RCC 7860 (cell line): ENCODE measurements around the gene NOS1AP.

Experiments
- DNase-seq: peaks from one replicate; pipeline ENCODE4 v3.0.0-alpha.2; 2015; ENCODE audit warnings: low spot score
- FAIRE-seq: peaks from 2 replicates; lab custom pipeline; 2012; peaks lifted over from hg19 to GRCh38; lab: Jason Lieb, UNC

Gene NOS1AP

GRCh38 chr1:162357681-162358266, 288.3 kb downstream of the NOS1AP start:
- peak; percentile 13 for DNase-seq

GRCh38 chr1:162358928-162359327, 289.4 kb downstream of the NOS1AP start:
- FAIRE-seq (no peak), DNase-seq (no peak)

More at GRCh38 chr1:162357681-162358266, 288.3 kb downstream of the NOS1AP start:
- no peak for FAIRE-seq

GRCh38 chr1:162359523-162360236, 290.2 kb downstream of the NOS1AP start:
- no peak for DNase-seq
- FAIRE-seq = no peak

GRCh38 chr1:162360237-162360873, 290.9 kb downstream of the NOS1AP start:
- DNase-seq (no peak), FAIRE-seq (no peak)

- DNase-seq (no peak), FAIRE-seq (no peak)
Measured at GRCh38 chr1:162360874-162361260, 291.4 kb downstream of the NOS1AP start.

GRCh38 chr1:162361349-162361748, 291.9 kb downstream of the NOS1AP start:
- FAIRE-seq = no peak
- DNase-seq = no peak

GRCh38 chr1:162363823-162364222, 294.3 kb downstream of the NOS1AP start:
- DNase-seq (no peak), FAIRE-seq (no peak)

GRCh38 chr1:162364498-162364897, 295.0 kb downstream of the NOS1AP start:
- DNase-seq (no peak), FAIRE-seq (no peak)

- no peak for DNase-seq
- FAIRE-seq = no peak
Measured at GRCh38 chr1:162365284-162366020, 296.0 kb downstream of the NOS1AP start.

GRCh38 chr1:162366149-162366548, 296.7 kb downstream of the NOS1AP start:
- FAIRE-seq = no peak

GRCh38 chr1:162366671-162367070, 297.2 kb downstream of the NOS1AP start:
- no peak for FAIRE-seq
- no peak for DNase-seq

More at GRCh38 chr1:162366149-162366548, 296.7 kb downstream of the NOS1AP start:
- DNase-seq = no peak

- FAIRE-seq (no peak), DNase-seq (no peak)
Measured at GRCh38 chr1:162367073-162367472, 297.6 kb downstream of the NOS1AP start.

GRCh38 chr1:162367772-162368171, 298.3 kb downstream of the NOS1AP start:
- no peak for FAIRE-seq
- DNase-seq = no peak

- no peak for FAIRE-seq
Measured at GRCh38 chr1:162368451-162368850, 299.0 kb downstream of the NOS1AP start.

GRCh38 chr1:162369571-162369970, 300.1 kb downstream of the NOS1AP start:
- DNase-seq = no peak
- FAIRE-seq = no peak

More at GRCh38 chr1:162368451-162368850, 299.0 kb downstream of the NOS1AP start:
- DNase-seq = no peak

- no peak for FAIRE-seq
- DNase-seq = no peak
Measured at GRCh38 chr1:162370161-162370560, 300.7 kb downstream of the NOS1AP start.

GRCh38 chr1:162370721-162371120, 301.2 kb downstream of the NOS1AP start:
- no peak for DNase-seq
- no peak for FAIRE-seq

- DNase-seq = no peak
- no peak for FAIRE-seq
Measured at GRCh38 chr1:162371611-162372010, 302.1 kb downstream of the NOS1AP start.

- FAIRE-seq = no peak
Measured at GRCh38 chr1:162372159-162373071, 302.9 kb downstream of the NOS1AP start.

GRCh38 chr1:162373072-162373427, 303.6 kb downstream of the NOS1AP start:
- FAIRE-seq = no peak
- no peak for DNase-seq

More at GRCh38 chr1:162372159-162373071, 302.9 kb downstream of the NOS1AP start:
- DNase-seq = no peak
